Colonic mucosa (tissue), 4 donors: ENCODE results near the gene KCNA10. TPM values are rescaled to one million over a fixed set of nuclear protein-coding genes. Genes with fewer than 3 reads are reported as not detected.

Experiments used
- DNase-seq: peaks from one replicate; pipeline ENCODE4 v3.0.0-alpha.2; 2020
- H3K27ac ChIP-seq: fragments of 200-600 bp; one replicate; pipeline ENCODE4 v1.8.0; 2021
- H3K27me3 ChIP-seq: fragments of 200-600 bp; one replicate; pipeline ENCODE4 v1.8.0; 2021
- H3K36me3 ChIP-seq: fragments of 200-600 bp; one replicate; pipeline ENCODE4 v1.8.0; 2021
- H3K4me1 ChIP-seq: fragments of 200-600 bp; one replicate; pipeline ENCODE4 v1.8.0; 2021; ENCODE audit warnings: mild to moderate bottlenecking
- H3K4me3 ChIP-seq: fragments of 200-600 bp; one replicate; pipeline ENCODE4 v1.8.0; 2021
- H3K9ac ChIP-seq, 2 donors: one replicate each; pipeline ENCODE4 v1.7.0; 2013; ENCODE audit warnings: control low read depth in 2 of 2, low read depth in 2 of 2, low read length in 2 of 2
- H3K9me3 ChIP-seq: fragments of 200-600 bp; one replicate; pipeline ENCODE4 v1.8.0; 2021
- intact Hi-C: fragments of 100-400 bp; cut with DNase I; formaldehyde crosslinking; loops from one replicate; pipeline ENCODE4 v1.14.1; 2022
- total RNA-seq, 2 donors: library from RNA; stranded (reverse); fragmentation: NEBNext Ultra II Directional in 1 of 2; extraction: Animal tissue kit (Norgen Biotek cat#: 25700) in 1 of 2; gene quantifications; one replicate each; pipeline ENCODE4 v1.2.1, GENCODE V29; 2021
- TF ChIP-seq, protein P1 (sequence below): fragments of 200-600 bp; IDR thresholded peaks from one replicate; pipeline ENCODE4 v1.8.0; 2022; ENCODE audit warnings: antibody characterized with exemption, mild to moderate bottlenecking
- donor health status: healthy.
- donor health status: DM: no; HTN: no; CAD: no.
- donor health status: DM: no; HTN: no; CAD: no.

KCNA10 gene
- total RNA-seq, 2 donors from 2014 or later, result not detected

DNA sequence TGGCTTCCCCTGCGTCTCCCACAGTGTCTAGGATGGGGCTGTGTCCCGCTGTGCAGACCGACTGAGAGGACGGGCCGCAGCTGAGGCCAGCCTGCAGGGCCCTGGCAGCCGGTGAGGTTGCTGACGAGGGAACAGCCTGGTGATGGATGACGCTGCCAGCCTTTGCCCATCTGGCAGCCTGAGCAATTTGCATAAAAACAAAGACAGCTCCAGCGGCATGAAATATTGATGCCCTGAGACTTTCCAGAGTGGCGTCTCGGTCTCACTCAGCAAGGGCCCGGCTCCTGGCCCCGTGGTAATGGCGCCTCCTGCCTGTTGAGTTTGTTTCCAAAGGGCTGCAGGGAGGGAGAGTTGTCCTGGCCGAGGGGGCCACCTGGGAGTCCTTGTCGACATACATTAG, 19.1 kb upstream of the KCNA10 start:
- H3K9me3 ChIP-seq, result no peaks in the 10 kb centered on the region
- intact Hi-C loops, result no loop called here
- H3K9ac ChIP-seq, result no peak overlapping the region
- no peaks in the 10 kb centered on the region for H3K36me3 ChIP-seq
- H3K27me3 ChIP-seq, result no peaks in the 10 kb centered on the region
- no peaks in the 10 kb centered on the region for H3K4me1 ChIP-seq
- H3K27ac ChIP-seq, result no peak overlapping the region
- TF ChIP-seq, protein P1, sequence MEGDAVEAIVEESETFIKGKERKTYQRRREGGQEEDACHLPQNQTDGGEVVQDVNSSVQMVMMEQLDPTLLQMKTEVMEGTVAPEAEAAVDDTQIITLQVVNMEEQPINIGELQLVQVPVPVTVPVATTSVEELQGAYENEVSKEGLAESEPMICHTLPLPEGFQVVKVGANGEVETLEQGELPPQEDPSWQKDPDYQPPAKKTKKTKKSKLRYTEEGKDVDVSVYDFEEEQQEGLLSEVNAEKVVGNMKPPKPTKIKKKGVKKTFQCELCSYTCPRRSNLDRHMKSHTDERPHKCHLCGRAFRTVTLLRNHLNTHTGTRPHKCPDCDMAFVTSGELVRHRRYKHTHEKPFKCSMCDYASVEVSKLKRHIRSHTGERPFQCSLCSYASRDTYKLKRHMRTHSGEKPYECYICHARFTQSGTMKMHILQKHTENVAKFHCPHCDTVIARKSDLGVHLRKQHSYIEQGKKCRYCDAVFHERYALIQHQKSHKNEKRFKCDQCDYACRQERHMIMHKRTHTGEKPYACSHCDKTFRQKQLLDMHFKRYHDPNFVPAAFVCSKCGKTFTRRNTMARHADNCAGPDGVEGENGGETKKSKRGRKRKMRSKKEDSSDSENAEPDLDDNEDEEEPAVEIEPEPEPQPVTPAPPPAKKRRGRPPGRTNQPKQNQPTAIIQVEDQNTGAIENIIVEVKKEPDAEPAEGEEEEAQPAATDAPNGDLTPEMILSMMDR, result no peak
- no peak overlapping the region for H3K4me3 ChIP-seq
- no peak for DNase-seq

DNA sequence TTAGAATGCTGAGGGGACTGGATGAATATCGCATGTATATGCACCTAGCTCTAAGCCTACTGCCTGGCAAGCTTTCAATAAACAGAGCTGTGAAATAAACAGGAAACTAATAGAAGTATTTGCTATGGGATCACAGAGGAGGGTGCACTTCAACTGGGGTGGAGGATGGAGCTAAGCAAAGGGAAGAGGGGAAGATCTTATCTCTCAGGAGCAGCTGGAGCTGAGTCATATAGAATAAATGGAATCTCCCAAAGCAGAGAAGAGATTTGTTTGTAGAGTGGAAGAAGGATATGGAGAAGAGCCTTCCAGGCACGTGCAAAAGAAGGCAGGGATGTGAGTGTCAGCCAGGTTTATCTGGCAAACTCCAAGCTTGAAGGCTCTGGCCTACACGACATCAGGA, 17.0 kb upstream of the KCNA10 start:
- Histone ChIP-seq H3K36me3 (no peaks in the 10 kb centered on the region), H3K4me1 (no peaks in the 10 kb centered on the region), H3K4me3 (no peak overlapping the region), H3K9me3 (no peaks in the 10 kb centered on the region), H3K27me3 (peaks cover 2% of the 10 kb centered on the region), H3K9ac (no peak overlapping the region), H3K27ac (no peak overlapping the region)
- TF ChIP-seq, protein P1, result no peak
- intact Hi-C loops, result no loop called here
- DNase-seq, result no peak

DNA sequence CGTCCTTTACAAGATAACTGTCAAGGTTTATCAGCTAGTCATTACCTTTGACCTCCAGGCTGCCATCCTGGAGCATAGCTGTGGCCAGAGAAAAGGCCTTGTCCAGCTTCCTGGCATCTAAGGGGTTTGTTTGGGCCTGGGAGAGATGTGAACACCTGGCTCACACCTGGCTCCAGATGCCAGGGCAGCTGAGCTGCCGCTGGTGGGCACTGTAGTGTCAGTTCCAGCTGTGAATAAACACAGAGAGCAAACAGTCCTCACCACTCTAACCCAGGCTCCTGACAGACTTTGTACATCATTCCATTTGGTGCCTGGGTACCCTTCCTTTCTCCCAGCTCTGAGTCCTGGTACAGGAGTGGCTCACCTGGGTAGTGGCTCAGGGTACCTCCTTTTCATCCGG, 14.3 kb upstream of the KCNA10 start:
- Histone ChIP-seq H3K27ac (no peak overlapping the region), H3K9ac (no peak overlapping the region), H3K36me3 (no peaks in the 10 kb centered on the region), H3K9me3 (no peaks in the 10 kb centered on the region), H3K4me3 (no peak overlapping the region), H3K4me1 (no peaks in the 10 kb centered on the region), H3K27me3 (peaks cover 2% of the 10 kb centered on the region)
- intact Hi-C loops, result no loop called here
- TF ChIP-seq, protein P1, result no peak
- no peak for DNase-seq

DNA sequence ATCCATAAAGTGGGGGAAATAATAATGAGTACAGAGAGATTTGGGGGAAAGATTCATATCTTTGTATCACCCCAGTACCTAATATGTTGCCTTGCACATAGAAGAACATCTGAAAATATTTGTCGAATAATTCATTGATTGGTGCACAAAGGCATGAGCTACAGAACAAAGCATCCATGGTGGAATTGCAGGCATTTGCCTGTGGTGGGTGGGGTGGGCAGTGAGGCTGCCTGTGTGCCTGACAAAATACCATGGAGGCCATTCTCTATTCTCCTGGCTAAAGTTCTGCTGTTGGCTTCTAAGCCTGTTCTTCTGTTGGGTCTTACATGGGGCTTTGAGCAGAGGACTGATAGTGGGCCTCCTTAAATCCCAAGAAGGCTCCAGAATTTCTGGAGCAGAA, 10.0 kb upstream of the KCNA10 start:
- Histone ChIP-seq H3K27ac (no peak overlapping the region), H3K4me3 (no peak overlapping the region), H3K9ac (no peak overlapping the region), H3K4me1 (no peaks in the 10 kb centered on the region), H3K36me3 (no peaks in the 10 kb centered on the region), H3K9me3 (no peaks in the 10 kb centered on the region), H3K27me3 (peaks cover 2% of the 10 kb centered on the region)
- TF ChIP-seq, protein P1, result no peak
- intact Hi-C loops, result loop anchor here (5.0 to 10.0 kb wide), 2 partner anchors 88 to 236 kb away; no protein-coding TSS in a partner anchor
- DNase-seq, result no peak

DNA sequence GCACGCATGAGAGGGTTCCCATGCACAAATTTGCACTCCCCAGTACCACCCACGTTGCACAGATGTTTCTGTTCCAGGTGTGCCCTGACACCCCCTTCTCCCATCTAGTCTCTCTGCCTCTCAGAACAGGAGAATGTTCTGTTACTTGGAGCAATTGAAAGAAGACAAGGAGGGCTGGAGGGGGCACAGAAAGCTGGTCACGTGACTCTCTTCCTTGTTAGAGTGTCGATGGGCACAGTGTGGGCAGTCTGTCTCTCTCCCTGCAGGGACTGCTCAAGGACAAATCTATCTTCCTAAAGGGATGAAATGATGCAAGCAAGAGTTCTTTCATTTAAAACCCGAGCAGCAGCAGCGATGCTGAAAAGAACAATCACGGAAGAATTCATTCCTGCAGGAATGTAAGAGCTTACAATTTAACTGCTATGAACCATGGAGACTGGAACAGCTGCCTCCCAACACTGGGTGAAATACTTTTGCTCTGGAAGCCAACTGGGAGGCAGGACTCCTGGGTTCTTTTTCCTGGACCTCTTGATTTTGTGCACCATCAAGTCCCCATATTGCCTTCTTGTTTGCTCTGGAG, 7.3 kb upstream of the KCNA10 start:
- Histone ChIP-seq H3K4me3 (no peak overlapping the region), H3K27ac (no peak overlapping the region), H3K36me3 (no peaks in the 10 kb centered on the region), H3K9ac (no peak overlapping the region), H3K27me3 (no peaks in the 10 kb centered on the region), H3K4me1 (no peaks in the 10 kb centered on the region), H3K9me3 (no peaks in the 10 kb centered on the region)
- DNase-seq, result no peak
- TF ChIP-seq, protein P1, result no peak
- intact Hi-C loops, result loop anchor here (5.0 to 10.0 kb wide), 2 partner anchors 91 to 239 kb away; no protein-coding TSS in a partner anchor
